Measurements from ENCODE around the gene MBD4. TPM values are rescaled to one million over a fixed set of nuclear protein-coding genes. Genes with fewer than 3 reads are reported as not detected.
A peak's percentile ranks its signal among the peaks of the same experiment; 100 is the strongest.

Gene MBD4
- total and polyA plus RNA-seq, 4 donors: 18.7 to 31.2 (median 26.3) TPM

DNA sequence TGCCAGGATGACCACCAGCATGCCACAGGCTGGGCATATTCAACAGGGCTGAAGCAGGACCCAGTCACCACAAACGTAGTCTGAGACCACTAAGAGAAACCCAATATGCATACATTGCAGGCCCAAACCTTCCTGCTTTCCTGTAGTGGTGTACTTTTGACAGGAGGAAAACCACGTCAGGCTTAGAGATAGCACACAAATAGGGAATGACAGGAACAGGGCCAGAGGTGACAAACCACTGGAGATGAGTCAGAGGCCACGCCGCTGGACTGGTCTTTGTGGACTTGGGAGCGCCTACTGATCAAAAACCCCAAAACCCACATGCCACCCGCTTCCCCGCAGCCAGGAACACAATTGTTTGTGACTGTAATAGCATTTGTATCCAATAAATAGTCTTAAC, 7.7 kb downstream of the MBD4 start:
- no peaks in the 10 kb centered on the region for H3K27me3 ChIP-seq (ENCODE audit: control insufficient read depth in 1 of 2, insufficient read depth in 2 of 2, low read length in 1 of 2)
- no peak overlapping the region for H3K4me3 ChIP-seq (ENCODE audit: low read length in 2 of 2)
- peaks cover 2 to 9% of the 10 kb centered on the region in 2 donors for H3K36me3 ChIP-seq (ENCODE audit: control insufficient read depth in 1 of 2, insufficient read depth in 2 of 2, low read length in 1 of 2)
- ATAC-seq (ENCODE audit: low FRiP score): no peak
- intact Hi-C loops (cut with DNase I): no loop called here
- no peaks in the 10 kb centered on the region for H3K4me1 ChIP-seq (ENCODE audit: control insufficient read depth in 1 of 2, insufficient read depth in 2 of 2, low read length in 2 of 2)
- H3K9me3 ChIP-seq (ENCODE audit: control insufficient read depth, low read length): no peaks in the 10 kb centered on the region
- 91% methylated on average over 7 of the region's 7 CpGs for WGBS, 2 donors
- DNase-seq: no peak
- no peak overlapping the region for H3K27ac ChIP-seq (ENCODE audit: low read depth in 1 of 2, low read length in 2 of 2)

DNA sequence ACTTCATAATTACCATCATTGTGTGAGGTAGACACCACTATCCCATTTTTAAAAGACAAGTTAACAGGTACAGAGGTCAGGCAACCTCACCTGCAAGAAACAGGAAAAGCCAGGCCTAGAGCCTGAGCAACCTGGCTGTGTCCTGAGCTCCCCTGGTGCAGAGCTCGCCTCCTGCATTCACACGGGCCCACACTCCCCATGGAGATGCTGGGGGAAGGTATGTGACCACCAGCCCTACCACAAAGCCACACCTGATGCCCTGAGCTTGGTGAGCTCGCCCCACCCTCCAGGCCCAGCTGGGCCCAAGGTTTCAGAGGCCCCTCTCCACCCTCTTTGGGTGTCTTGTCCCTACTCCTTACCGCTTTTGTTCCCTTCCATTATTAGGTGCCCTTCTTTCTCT, 10.1 kb downstream of the MBD4 start:
- H3K27me3 ChIP-seq (ENCODE audit: control insufficient read depth in 1 of 2, insufficient read depth in 2 of 2, low read length in 1 of 2): no peaks in the 10 kb centered on the region
- no peaks in the 10 kb centered on the region for H3K9me3 ChIP-seq (ENCODE audit: control insufficient read depth, low read length)
- WGBS, 2 donors: 83 to 87% methylated on average over 4 of the region's 4 CpGs
- intact Hi-C loops (cut with DNase I): no loop called here
- no peak for ATAC-seq (ENCODE audit: low FRiP score)
- peaks cover 2 to 9% of the 10 kb centered on the region in 2 donors for H3K36me3 ChIP-seq (ENCODE audit: control insufficient read depth in 1 of 2, insufficient read depth in 2 of 2, low read length in 1 of 2)
- H3K4me3 ChIP-seq (ENCODE audit: low read length in 2 of 2): no peak overlapping the region
- H3K4me1 ChIP-seq (ENCODE audit: control insufficient read depth in 1 of 2, insufficient read depth in 2 of 2, low read length in 2 of 2): no peaks in the 10 kb centered on the region
- no peak for DNase-seq
- H3K27ac ChIP-seq (ENCODE audit: low read depth in 1 of 2, low read length in 2 of 2): no peak overlapping the region

DNA sequence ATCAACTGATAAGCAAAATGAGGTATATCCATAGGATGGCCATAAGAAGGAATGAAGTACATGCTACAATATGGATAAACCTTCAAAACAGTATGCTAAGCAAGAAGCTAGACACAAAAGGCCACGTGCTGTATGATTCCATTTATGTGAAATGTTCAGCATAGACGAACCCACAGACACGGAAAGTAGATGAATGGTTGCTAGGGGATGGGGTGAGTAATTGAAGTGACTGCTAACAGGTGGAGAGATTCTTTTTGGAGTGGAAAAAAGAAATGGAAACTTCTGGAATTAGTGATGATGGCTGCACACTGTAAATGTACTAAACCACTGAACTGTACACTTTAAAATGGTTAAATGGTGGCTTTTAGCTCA, 10.7 kb downstream of the MBD4 start:
- intact Hi-C loops (cut with DNase I): no loop called here
- DNase-seq (no peak), ATAC-seq (ENCODE audit: low FRiP score) (no peak)
- no peak overlapping the region for H3K4me3 ChIP-seq (ENCODE audit: low read length in 2 of 2)
- no peaks in the 10 kb centered on the region for H3K4me1 ChIP-seq (ENCODE audit: control insufficient read depth in 1 of 2, insufficient read depth in 2 of 2, low read length in 2 of 2)
- peaks cover 2 to 9% of the 10 kb centered on the region in 2 donors for H3K36me3 ChIP-seq (ENCODE audit: control insufficient read depth in 1 of 2, insufficient read depth in 2 of 2, low read length in 1 of 2)
- WGBS, 2 donors: 73 to 74% methylated on average over 3 of the region's 3 CpGs
- H3K9me3 ChIP-seq (ENCODE audit: control insufficient read depth, low read length): no peaks in the 10 kb centered on the region
- H3K27ac ChIP-seq (ENCODE audit: low read depth in 1 of 2, low read length in 2 of 2): no peak overlapping the region
- H3K27me3 ChIP-seq (ENCODE audit: control insufficient read depth in 1 of 2, insufficient read depth in 2 of 2, low read length in 1 of 2): no peaks in the 10 kb centered on the region

DNA sequence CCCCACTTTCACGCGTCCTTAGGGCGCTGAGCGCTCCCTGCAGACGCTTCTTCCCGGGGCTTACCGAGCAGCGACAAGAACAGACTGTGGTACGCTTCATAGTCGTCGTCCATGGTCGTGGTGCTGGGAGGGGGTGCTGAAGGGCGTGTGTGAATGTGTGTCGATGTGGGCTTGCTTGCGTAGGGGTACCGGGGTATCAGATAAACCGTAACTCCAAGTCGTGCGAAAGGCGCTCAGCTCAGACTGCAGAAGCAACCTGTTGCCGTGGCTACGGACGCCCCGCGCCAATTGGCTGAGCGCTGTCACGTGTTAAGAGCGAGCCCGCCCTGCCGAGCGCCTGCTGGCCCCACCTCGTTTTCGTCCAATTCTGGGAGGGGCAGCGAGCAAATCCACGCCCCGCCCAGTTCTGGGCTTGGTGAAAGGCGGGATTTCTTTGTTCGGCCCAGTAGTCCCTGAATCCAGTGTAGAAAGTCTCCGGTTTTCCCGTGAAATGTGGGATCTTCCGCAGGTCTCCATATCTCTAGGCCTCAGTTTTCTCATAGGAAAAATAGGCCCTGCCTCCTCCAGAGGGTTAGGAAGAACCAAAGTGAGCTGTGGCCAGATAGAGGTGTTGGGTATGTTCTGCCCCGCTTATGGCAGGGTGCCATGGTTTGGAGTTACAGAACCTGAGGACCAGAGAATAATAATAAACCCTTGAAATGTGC, 11.2 kb downstream of the MBD4 start, which contains the start of gene EFCAB12:
EFCAB12 (minus strand) TSS at position 261 of the 704 bp plus-strand sequence; CDS start at position 113, 148 bp downstream.
- 1% methylated on average over 42 of the region's 42 CpGs for WGBS, 2 donors
- ATAC-seq (ENCODE audit: low FRiP score) (peak; percentile 98), DNase-seq (peak; percentile 98 to 99)
- peaks cover 2 to 7% of the 10 kb centered on the region in 2 donors for H3K36me3 ChIP-seq (ENCODE audit: control insufficient read depth in 1 of 2, insufficient read depth in 2 of 2, low read length in 1 of 2)
- no peak within 1 kb of the TSS for H3K27ac ChIP-seq (ENCODE audit: low read depth in 1 of 2, low read length in 2 of 2)
- H3K9me3 ChIP-seq (ENCODE audit: control insufficient read depth, low read length): no peaks in the 10 kb centered on the region
- no peaks in the 10 kb centered on the region for H3K27me3 ChIP-seq (ENCODE audit: control insufficient read depth in 1 of 2, insufficient read depth in 2 of 2, low read length in 1 of 2)
- no peaks in the 10 kb centered on the region for H3K4me1 ChIP-seq (ENCODE audit: control insufficient read depth in 1 of 2, insufficient read depth in 2 of 2, low read length in 2 of 2)
- intact Hi-C loops (cut with DNase I): no loop called here
- H3K4me3 ChIP-seq (ENCODE audit: low read length in 2 of 2): no peak within 1 kb of the TSS

DNA sequence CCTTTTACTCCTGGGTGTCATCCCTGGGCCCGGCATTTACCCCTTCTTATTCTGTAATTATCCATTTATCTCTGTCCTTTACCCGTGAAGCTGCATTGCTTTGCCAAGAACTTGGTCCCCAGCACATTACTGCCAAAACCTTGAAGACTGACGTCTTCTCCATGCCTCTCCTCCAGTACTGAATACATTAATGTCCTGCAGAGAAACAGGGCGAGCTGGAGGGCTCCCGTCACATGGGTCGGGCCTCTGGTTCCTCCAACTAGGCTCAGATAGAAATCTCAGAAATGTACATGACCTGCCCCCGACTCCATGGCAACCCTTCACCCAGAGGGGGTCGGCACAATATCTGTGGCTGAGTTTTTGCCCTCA, 11.8 kb downstream of the MBD4 start:
- intact Hi-C loops (cut with DNase I): no loop called here
- WGBS, 2 donors: 7 to 10% methylated on average over 8 of the region's 8 CpGs
- DNase-seq (no peak), ATAC-seq (ENCODE audit: low FRiP score) (peak; percentile 3)
- no peak overlapping the region for H3K4me3 ChIP-seq (ENCODE audit: low read length in 2 of 2)
- no peaks in the 10 kb centered on the region for H3K4me1 ChIP-seq (ENCODE audit: control insufficient read depth in 1 of 2, insufficient read depth in 2 of 2, low read length in 2 of 2)
- peaks cover 2 to 6% of the 10 kb centered on the region in 2 donors for H3K36me3 ChIP-seq (ENCODE audit: control insufficient read depth in 1 of 2, insufficient read depth in 2 of 2, low read length in 1 of 2)
- no peaks in the 10 kb centered on the region for H3K9me3 ChIP-seq (ENCODE audit: control insufficient read depth, low read length)
- no peaks in the 10 kb centered on the region for H3K27me3 ChIP-seq (ENCODE audit: control insufficient read depth in 1 of 2, insufficient read depth in 2 of 2, low read length in 1 of 2)
- H3K27ac ChIP-seq (ENCODE audit: low read depth in 1 of 2, low read length in 2 of 2): no peak overlapping the region

DNA sequence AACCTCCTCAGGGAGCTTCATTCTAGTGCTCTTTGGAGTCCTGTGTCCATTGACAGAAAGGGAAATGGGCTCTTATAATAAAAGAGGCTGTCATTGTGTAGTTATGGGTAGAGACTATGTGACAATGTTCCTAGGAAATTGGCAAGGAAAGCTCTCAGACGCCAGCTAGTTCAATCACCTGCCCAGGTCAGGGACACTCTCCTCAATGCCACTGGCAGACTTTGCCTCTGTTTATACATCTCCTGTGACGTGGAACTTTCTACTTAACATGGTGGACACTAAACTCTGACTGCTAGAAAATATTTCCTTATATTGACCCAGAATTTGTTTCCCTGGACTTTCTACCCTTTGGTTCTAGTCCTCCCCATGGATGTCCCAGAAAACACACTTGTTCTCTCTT, 14.1 kb downstream of the MBD4 start:
- WGBS, 2 donors: 81 to 88% methylated on average over 2 of the region's 2 CpGs
- ATAC-seq (ENCODE audit: low FRiP score): no peak
- no peaks in the 10 kb centered on the region for H3K4me1 ChIP-seq (ENCODE audit: control insufficient read depth in 1 of 2, insufficient read depth in 2 of 2, low read length in 2 of 2)
- intact Hi-C loops (cut with DNase I): no loop called here
- H3K27me3 ChIP-seq (ENCODE audit: control insufficient read depth in 1 of 2, insufficient read depth in 2 of 2, low read length in 1 of 2): no peaks in the 10 kb centered on the region
- H3K9me3 ChIP-seq (ENCODE audit: control insufficient read depth, low read length): no peaks in the 10 kb centered on the region
- no peak overlapping the region for H3K4me3 ChIP-seq (ENCODE audit: low read length in 2 of 2)
- peaks cover 0 to under 1% of the 10 kb centered on the region in 2 donors for H3K36me3 ChIP-seq (ENCODE audit: control insufficient read depth in 1 of 2, insufficient read depth in 2 of 2, low read length in 1 of 2)
- no peak overlapping the region for H3K27ac ChIP-seq (ENCODE audit: low read depth in 1 of 2, low read length in 2 of 2)
- no peak for DNase-seq

DNA sequence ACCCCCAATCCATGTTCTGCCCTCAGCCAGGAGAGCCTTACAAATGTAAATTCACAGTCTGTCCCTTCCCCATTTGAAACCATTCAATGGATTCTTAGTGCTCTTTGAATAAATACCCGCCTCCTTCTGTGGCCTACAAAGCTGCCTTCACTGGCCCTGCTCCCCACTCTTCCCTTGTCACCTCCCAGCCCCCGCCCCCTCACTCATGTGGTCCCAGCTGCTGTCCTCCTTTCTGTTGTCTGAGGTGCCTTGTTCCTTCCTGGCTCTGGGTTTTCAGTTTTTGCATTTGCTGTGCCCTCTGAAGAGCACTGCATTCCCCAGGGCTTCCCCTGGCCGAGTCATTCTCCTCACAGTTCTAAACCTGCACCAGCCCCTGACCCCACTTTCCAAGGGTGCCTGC, 14.5 kb downstream of the MBD4 start:
- Histone ChIP-seq H3K27me3 (ENCODE audit: control insufficient read depth in 1 of 2, insufficient read depth in 2 of 2, low read length in 1 of 2) (no peaks in the 10 kb centered on the region), H3K9me3 (ENCODE audit: control insufficient read depth, low read length) (no peaks in the 10 kb centered on the region), H3K27ac (ENCODE audit: low read depth in 1 of 2, low read length in 2 of 2) (no peak overlapping the region), H3K4me1 (ENCODE audit: control insufficient read depth in 1 of 2, insufficient read depth in 2 of 2, low read length in 2 of 2) (no peaks in the 10 kb centered on the region), H3K36me3 (ENCODE audit: control insufficient read depth in 1 of 2, insufficient read depth in 2 of 2, low read length in 1 of 2) (no peaks in the 10 kb centered on the region), H3K4me3 (ENCODE audit: low read length in 2 of 2) (no peak overlapping the region)
- DNase-seq (no peak), ATAC-seq (ENCODE audit: low FRiP score) (no peak)
- WGBS, 2 donors: 81% methylated on average over 3 of the region's 3 CpGs
- intact Hi-C loops (cut with DNase I): no loop called here

DNA sequence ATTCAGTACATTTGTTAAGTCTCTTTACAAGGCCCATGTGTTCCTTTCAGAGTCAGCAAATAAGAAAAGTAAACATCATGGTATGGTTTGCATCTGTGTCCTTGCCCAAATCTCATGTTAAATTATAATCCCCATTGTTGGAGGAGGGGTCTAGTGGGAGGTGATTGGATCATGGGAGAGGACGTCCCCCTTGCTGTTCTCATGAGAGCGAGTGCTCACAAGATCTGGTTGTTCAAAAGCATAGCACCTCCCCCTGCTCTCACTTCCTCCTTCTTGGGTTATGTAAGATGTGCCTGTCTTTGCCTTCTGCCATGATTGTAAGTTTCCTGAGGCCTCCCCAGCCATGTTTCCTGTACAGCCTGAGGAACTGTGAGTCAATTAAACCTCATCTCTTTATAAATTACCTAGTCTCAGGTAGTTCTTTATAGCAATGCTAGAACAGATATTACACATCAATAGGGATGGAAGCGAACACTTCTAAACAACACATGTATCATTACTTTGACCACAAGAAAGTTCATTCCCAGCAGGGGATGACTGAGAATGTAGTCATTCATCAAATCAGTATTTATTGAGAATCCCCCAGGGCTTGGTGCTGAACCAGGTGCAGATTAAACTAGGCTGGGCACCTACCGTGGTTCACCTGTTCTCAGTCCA, 15.4 kb downstream of the MBD4 start:
- WGBS, 2 donors: 78 to 85% methylated on average over 4 of the region's 4 CpGs
- Histone ChIP-seq H3K27me3 (ENCODE audit: control insufficient read depth in 1 of 2, insufficient read depth in 2 of 2, low read length in 1 of 2) (no peaks in the 10 kb centered on the region), H3K36me3 (ENCODE audit: control insufficient read depth in 1 of 2, insufficient read depth in 2 of 2, low read length in 1 of 2) (no peaks in the 10 kb centered on the region), H3K4me1 (ENCODE audit: control insufficient read depth in 1 of 2, insufficient read depth in 2 of 2, low read length in 2 of 2) (no peaks in the 10 kb centered on the region), H3K27ac (ENCODE audit: low read depth in 1 of 2, low read length in 2 of 2) (no peak overlapping the region), H3K4me3 (ENCODE audit: low read length in 2 of 2) (no peak overlapping the region), H3K9me3 (ENCODE audit: control insufficient read depth, low read length) (no peaks in the 10 kb centered on the region)
- ATAC-seq (ENCODE audit: low FRiP score): no peak
- DNase-seq: no peak
- intact Hi-C loops (cut with DNase I): no loop called here

DNA sequence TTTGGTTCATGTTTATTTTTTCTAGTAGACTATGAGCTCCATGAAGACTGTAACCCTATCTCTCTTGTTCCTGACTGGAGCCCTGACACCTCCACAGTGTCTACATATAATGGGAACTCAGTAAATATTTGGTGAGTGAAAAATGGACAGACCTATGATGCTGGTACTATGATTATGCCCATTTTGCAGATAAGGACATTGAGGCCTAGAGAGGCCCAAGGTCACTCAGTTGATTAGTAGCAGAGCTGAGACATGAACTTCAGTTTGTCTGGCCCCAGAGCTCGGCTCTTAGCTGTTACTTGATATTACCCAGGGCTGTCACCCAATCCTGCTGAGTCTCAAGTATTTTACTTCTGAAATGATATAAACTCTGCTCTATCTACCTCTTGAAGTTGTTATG, 16.9 kb downstream of the MBD4 start:
- Histone ChIP-seq H3K4me1 (ENCODE audit: control insufficient read depth in 1 of 2, insufficient read depth in 2 of 2, low read length in 2 of 2) (no peaks in the 10 kb centered on the region), H3K36me3 (ENCODE audit: control insufficient read depth in 1 of 2, insufficient read depth in 2 of 2, low read length in 1 of 2) (no peaks in the 10 kb centered on the region), H3K27me3 (ENCODE audit: control insufficient read depth in 1 of 2, insufficient read depth in 2 of 2, low read length in 1 of 2) (no peaks in the 10 kb centered on the region), H3K9me3 (ENCODE audit: control insufficient read depth, low read length) (no peaks in the 10 kb centered on the region), H3K27ac (ENCODE audit: low read depth in 1 of 2, low read length in 2 of 2) (no peak overlapping the region), H3K4me3 (ENCODE audit: low read length in 2 of 2) (no peak overlapping the region)
- ATAC-seq (ENCODE audit: low FRiP score): no peak
- WGBS, 2 donors: 92 to 95% methylated on average over 1 of the region's 1 CpG
- intact Hi-C loops (cut with DNase I): no loop called here
- DNase-seq: no peak

Data from aorta (tissue), 5 donors.